NCI-H1694 (cell line): Measurements from ENCODE around the gene LRBA.
A peak's percentile ranks its signal among the peaks of the same experiment; 100 is the strongest.
"Not testable (repeated sequence)": the region's sequence is repeated elsewhere in the genome, so short reads cannot be mapped to it uniquely, and the experiment has no call there.

Experiments
- DNase-seq: peaks from one replicate; lab custom pipeline; 2025; lab: John Stamatoyannopoulos, UW

LRBA gene

GRCh38 chr4:150415213-150415612 lies 599.9 kb downstream of the LRBA start:
- DNase-seq, result no peak

- peak; percentile 62 for DNase-seq
Observed at GRCh38 chr4:150411520-150411919, 603.6 kb downstream of the LRBA start.

GRCh38 chr4:150402871-150403272 lies 612.2 kb downstream of the LRBA start:
- peak; percentile 71 for DNase-seq

- no peak for DNase-seq
Observed at GRCh38 chr4:150401083-150401687, 613.9 kb downstream of the LRBA start.

- no peak for DNase-seq
Observed at GRCh38 chr4:150395872-150396271, 619.2 kb downstream of the LRBA start.

- DNase-seq, result no peak
Observed at GRCh38 chr4:150394046-150394445, 621.0 kb downstream of the LRBA start.

- no peak for DNase-seq
Observed at GRCh38 chr4:150391052-150391451, 624.0 kb downstream of the LRBA start.

GRCh38 chr4:150390531-150390910 lies 624.6 kb downstream of the LRBA start:
- no peak for DNase-seq

- no peak for DNase-seq
Observed at GRCh38 chr4:150389896-150390530, 625.1 kb downstream of the LRBA start.

- no peak for DNase-seq
Observed at GRCh38 chr4:150387981-150388380, 627.1 kb downstream of the LRBA start.

GRCh38 chr4:150386415-150386814 lies 628.7 kb downstream of the LRBA start:
- not testable (repeated sequence) for DNase-seq

GRCh38 chr4:150385606-150386005 lies 629.5 kb downstream of the LRBA start:
- DNase-seq, result no peak

GRCh38 chr4:150384249-150384648 lies 630.8 kb downstream of the LRBA start:
- no peak for DNase-seq

- no peak for DNase-seq
Observed at GRCh38 chr4:150382028-150382427, 633.1 kb downstream of the LRBA start.

GRCh38 chr4:150381609-150382008 lies 633.5 kb downstream of the LRBA start:
- no peak for DNase-seq

GRCh38 chr4:150381036-150381435 lies 634.0 kb downstream of the LRBA start:
- no peak for DNase-seq

- DNase-seq, result no peak
Observed at GRCh38 chr4:150379454-150379853, 635.6 kb downstream of the LRBA start.

- DNase-seq, result no peak
Observed at GRCh38 chr4:150375025-150375424, 640.1 kb downstream of the LRBA start.

- DNase-seq, result no peak
Observed at GRCh38 chr4:150371869-150372268, 643.2 kb downstream of the LRBA start.

GRCh38 chr4:150369434-150370380 lies 645.4 kb downstream of the LRBA start:
- no peak for DNase-seq

GRCh38 chr4:150368667-150369066 lies 646.4 kb downstream of the LRBA start:
- peak; percentile 17 for DNase-seq

- no peak for DNase-seq
Observed at GRCh38 chr4:150367326-150367725, 647.8 kb downstream of the LRBA start.

- DNase-seq, result peak; percentile 12
Observed at GRCh38 chr4:150366487-150366999, 648.5 kb downstream of the LRBA start.
